GM18907 (cell line): ENCODE data around the gene MAPRE3.
"Not testable (repeated sequence)": the region's sequence is repeated elsewhere in the genome, so short reads cannot be mapped to it uniquely, and the experiment has no call there.

ENCODE experiments used
- ATAC-seq: cut with Tn5 transposase; IDR thresholded peaks from one replicate; pipeline ENCODE4 v1.9.1; 2021; ENCODE audit warnings: mild to moderate bottlenecking, moderate library complexity; ENCODE audit not compliant: unreplicated experiment

The MAPRE3 gene

DNA sequence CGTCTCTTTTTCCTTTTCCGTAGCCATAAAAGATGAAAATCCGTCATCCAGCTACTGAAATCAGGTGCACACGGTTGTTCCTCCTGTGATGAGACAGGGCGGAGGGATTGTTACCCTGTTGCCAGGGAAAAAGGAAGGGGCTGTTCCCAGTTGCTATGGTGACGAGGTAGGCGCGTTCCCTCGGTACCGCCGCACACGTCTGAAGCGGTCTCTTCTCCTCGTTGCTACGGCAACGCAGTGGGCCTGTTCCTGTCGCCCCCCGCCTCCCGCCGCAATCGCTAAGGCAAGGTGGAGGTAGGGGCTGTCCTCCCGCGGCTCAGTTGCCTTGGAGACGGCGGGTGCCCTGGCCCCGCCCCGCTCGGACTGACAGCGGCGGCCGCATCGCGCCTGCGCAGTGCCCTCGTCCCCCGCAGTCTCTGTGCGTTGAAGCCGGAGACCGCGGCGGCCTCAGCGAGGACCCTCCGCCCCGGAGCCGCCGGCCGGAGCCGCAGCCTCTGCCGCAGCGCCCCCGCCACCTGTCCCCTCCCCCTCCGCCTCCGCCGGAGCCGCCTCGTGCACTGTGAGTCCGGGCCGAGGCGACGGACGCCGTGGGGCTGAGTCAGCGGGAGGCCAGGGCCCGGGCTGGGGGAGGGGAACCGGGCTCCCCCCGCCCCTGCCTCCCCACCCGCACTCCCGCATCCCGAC is at the start of gene MAPRE3:
Gene MAPRE3, plus strand, starts transcription at position 394 of the 684 bp plus-strand sequence. CDS start 51,582 bp downstream, outside the sequence.
- ATAC-seq, result peak; percentile 76

DNA sequence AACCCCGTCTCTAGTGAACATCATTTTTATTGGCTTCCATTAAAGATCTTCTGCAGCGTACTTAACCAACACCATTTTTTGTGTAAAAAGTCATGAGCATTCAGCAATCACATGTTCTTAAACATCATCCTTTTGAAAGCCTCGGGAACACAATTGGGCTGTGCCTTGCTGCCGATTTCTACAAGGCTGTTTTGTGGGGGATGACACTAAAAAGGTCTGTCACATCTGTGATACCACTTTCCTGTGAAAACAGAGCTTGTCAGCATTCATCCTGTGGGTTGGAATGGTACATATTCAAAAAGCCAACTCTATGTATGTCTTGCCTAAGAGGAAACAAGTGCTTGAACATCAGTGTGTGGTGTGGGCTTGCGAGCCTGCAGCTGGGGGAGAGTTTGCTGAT is 49.1 kb upstream of the MAPRE3 start:
- no peak for ATAC-seq

DNA sequence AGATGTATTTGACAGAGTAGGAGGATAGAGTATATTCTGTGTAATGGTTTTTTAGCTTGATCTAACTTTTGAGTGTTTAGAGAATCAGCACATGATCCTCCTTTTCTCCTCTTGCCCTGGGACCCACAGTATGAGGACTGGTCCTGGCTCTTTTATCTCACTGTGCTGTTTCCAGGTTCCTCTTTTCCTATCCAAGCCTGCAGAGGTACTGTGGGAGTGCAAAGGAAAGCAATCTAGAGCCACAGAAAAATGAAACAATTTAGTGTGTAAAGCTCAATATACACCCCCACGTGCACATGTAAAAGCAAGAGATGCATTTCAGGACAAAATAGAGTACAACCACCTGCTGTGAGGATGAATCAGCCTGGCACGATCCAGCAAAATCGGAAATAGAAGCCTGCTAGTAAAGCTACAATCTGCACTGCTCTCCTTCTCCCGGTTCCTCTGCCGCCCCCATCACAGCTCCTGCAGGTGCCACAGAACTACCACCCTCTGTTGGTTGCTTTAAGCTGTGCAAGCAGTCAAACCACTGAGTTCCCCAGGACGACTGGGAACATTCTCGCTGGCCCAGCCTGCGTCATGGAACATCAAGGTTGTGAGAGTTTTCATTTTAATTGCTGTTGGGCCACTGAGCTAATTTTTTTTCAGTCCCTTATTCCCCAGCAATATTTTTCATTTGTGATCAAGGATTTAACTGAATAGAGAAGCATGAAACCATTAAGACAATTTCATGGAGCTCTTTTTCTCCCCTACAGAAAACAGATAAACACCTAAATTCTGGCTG is 47.8 kb upstream of the MAPRE3 start:
- ATAC-seq, result no peak

DNA sequence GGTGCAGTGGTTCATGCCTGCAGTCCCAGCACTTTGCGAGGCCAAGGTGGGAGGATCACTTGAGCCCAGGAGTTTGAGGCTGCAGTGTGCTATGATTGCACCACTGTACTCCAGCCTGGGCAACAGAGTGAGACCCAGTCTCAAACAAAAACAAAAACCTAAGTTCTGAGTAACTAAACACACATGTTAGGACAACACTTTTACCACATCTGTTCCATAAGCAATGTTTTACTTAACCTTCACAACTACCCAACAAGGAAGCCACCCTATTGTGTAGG is 47.3 kb upstream of the MAPRE3 start:
- not testable (repeated sequence) for ATAC-seq

DNA sequence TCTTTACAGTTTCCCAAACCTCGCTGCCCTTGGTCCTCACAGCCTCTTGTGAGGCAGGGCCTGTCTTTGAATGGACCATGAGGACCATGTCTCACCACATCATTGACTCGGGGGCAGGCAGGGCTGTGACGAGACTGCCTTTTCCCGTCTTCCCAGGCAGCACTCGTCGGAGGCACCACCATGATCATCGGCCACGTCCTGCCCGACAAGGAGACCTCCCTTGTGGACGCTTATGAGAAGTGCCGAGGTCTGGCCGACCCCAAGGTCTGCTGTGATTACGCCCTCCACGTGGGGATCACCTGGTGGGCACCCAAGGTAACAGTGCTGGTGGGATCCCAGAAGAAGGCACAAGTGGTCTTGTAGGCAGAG is 45.7 kb upstream of the MAPRE3 start:
- no peak for ATAC-seq

DNA sequence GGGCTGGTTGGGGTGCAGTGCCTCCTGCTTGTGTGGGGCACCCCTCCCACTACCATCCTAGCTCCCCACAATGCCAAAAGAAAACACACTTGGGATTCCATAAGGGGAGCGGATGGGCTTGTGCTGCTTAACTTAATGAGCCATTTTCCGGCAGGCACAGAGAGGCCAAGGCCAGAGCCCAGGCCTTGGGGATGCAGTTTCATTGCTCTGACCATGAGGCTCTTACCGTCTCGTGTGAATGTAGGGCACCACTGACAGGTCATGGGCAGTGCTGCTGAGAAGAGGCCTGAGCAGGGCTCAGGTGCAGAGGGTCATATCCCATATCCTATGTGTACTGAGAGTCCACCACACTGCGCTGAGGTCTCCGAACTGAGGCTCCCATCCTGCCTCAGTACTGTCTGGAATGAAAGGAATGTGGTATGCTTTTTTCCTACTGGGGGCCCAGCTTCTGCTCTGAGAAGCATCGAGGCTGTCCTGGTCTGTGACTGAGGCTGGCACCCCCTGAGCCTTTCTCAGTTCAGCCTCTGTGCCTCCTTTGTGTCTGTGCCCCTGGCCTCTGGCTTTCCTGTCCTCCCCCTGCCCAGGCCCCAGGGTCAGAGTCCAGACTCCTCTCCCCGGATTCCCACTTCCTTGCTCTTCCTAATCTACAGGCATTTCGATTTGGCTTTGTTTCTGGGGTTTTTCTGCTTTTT is 45.2 kb upstream of the MAPRE3 start:
- ATAC-seq, result no peak

DNA sequence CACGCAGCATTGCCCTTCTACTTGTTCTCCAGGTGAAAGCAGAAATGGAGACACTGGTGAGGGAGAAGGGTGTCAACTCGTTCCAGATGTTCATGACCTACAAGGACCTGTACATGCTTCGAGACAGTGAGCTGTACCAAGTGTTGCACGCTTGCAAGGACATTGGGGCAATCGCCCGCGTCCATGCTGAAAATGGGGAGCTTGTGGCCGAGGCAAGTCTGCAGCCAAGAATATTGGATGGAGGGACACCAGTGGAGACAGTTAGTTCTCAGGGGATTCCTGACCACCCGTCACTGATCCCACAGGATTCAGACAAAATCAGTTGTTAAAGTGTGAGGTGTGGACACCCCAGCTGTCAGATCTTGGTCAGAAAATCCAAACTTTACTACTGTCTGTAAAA is 43.2 kb upstream of the MAPRE3 start:
- no peak for ATAC-seq

DNA sequence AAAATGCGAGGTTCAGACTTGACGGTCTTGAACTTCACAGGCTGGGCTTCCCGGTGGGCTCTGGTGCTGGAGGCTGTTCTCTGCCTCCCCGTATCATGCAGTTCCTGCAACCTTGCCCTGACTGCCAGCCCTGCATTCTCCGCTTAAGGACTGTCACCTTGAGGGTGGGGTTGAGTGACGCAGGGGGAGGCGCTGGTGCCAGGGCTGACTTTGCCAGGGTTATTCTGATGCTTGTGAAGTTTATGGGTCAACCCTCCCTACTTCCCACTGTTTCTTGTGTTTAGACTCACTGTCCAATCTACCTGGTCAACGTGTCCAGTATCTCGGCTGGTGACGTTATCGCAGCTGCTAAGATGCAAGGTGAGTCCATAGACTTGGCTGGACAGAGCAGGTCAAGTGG is 37.5 kb upstream of the MAPRE3 start:
- no peak for ATAC-seq

DNA sequence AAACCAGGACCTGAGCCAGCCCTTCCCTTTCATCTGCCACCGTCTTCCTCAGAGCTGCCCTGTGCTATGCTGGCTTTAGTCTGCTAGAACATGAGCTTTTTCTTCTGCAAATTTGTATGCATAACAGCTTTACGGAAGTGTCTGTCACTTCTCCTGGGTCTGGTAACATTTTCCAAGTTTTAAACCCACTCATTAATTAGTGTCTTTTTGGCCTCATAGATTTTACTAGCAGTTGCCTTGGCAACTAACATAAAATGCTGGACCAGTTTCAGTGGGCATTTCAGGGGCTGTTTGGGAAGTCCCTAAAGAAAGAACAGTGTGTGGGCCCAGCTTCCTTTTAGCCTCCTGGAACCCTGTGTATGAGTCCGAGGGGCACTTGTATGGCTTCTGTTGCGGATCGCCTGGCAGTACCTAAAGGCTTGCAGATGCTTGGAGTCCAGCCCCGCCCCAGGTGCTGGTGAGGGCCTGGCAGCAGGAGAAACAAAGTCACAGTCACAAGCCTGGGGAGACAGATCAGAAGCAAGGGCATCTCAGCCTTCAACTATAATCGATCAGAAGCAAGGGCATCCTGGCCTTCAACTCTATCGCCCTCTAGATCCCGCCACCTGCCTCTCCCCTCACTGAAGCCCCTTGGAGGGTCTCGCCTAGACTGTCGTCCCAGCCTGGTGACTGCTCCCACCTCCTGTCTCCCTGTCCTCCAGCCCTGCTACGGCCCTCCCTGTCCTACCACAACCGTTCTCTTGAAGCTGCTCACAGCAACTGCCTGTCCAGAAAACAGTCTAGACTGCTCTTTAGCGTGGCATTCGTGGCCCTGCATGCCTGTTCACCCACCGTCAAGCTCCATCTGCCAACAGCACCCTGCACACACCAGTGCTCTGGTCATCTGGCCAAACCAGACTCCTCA is 36.8 kb upstream of the MAPRE3 start:
- no peak for ATAC-seq

DNA sequence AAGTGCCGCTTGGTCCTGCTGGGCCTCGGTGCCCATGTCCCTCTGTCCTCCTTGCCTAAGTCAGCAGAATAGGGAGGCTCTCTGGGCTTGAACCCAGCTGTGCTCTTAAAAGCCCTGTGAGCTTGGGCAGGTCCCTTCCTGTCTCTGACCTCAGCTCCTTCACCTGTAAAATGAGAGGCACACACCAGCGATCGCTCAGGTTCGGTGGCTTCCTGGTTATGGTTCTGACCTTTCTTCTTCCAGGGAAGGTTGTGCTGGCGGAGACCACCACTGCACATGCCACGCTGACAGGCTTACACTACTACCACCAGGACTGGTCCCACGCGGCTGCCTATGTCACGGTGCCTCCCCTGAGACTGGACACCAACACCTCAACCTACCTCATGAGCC is 36.1 kb upstream of the MAPRE3 start:
- no peak for ATAC-seq

DNA sequence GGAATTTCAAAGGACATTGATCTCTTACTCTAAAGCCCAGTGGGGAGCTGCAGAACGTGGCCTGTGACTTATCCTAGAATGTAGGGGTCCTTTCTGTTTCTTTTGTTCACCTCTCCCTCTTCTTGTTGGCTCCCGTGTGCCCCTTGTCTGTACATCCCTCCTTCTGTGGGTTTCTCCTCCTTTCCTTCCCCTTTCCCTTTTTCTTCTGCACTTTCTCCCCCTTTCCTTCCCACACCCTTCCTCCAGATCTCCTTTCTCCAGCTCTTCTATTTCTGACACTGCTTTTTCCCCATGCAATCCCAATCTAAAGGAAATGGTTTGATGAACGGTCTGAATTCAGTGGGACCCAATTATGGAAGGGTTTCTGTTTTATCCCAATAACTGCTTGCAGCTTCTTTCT is 35.5 kb upstream of the MAPRE3 start:
- ATAC-seq, result no peak

DNA sequence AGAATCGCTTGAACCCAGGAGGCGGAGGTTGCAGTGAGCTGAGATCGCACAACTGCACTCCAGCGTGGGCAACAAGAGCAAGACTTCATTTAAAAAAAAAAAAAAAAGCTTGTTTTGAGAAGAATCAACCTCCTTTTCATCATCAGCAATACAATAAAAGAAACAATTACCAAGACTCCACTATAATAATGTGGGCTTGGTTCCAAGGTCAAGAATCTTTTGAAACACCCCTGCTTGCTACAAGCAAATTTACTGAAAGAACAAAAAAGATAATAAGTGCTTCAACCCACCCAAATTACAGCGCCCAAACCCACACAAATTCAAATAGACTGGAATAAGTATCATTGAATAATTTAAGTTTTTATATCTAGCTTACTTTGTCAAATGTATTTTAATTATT is 33.6 kb upstream of the MAPRE3 start:
- ATAC-seq, result no peak

DNA sequence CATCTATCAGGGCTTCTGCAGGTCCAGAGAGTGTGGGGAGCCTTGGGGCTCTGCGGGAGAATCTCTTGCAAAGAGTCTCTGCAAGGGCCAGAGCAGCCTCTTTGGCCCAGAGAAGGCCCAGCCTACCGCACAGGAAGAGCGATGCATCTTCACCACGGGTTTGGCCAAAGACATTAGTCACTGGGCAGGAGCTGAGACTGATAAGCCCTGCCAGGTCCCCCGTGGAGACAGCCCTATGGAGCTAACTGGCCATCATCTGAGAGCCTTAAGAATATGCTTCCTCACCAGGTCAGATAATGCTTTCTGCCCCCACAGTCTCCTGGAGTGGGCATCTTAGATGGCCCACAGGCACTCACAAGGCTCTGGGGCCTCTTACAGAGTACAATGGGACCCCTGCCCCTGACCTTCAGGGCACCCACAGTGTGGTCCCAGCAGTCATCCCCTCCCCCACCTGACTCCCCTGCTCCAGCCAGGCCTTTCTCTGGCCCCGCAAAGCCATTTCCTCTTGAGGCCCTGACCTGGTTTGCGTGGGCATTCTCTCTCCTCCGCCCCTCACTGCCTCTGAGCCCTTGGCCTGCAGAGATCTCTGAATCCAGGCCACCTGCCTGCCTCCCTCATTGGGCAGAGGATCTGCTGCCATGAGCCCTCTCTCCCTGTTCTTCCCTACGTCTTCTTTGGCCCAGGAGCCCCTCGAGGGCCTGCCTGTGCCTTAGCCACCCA is 31.9 kb upstream of the MAPRE3 start:
- no peak for ATAC-seq

DNA sequence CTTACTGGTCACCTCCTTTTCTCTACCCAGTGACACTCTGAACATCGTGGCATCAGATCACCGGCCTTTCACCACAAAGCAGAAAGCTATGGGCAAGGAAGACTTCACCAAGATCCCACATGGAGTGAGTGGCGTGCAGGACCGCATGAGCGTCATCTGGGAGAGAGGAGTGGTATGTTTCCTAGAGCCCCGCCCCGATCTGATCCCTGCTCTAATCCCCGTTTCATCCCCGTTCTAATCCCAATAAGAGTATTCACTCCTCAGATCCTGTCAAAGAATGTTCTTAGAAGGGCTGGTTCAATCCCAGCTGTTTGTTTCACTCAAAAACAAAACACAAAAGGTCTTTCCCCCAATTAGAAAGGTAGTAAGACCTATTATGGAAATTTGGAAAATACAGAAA is 30.4 kb upstream of the MAPRE3 start:
- no peak for ATAC-seq

DNA sequence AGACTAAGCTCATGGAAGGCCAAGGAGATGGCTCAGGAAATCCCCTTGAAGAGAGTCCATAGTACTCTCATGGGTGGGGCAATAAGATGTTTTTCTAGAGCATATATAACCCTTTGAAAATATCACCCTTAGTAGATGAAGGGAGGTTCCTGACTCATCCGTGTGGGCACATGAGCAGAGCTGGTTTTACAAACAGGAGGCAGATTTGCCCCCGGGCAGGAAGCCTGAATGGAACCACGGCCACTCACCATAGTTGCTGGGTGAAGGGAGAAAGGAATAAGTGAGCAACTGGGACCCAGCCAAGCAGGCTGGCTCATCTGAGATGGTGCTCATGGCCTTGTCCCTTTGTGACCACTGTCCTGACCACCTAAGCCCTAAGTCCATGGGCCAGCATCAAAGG is 29.0 kb upstream of the MAPRE3 start:
- no peak for ATAC-seq

DNA sequence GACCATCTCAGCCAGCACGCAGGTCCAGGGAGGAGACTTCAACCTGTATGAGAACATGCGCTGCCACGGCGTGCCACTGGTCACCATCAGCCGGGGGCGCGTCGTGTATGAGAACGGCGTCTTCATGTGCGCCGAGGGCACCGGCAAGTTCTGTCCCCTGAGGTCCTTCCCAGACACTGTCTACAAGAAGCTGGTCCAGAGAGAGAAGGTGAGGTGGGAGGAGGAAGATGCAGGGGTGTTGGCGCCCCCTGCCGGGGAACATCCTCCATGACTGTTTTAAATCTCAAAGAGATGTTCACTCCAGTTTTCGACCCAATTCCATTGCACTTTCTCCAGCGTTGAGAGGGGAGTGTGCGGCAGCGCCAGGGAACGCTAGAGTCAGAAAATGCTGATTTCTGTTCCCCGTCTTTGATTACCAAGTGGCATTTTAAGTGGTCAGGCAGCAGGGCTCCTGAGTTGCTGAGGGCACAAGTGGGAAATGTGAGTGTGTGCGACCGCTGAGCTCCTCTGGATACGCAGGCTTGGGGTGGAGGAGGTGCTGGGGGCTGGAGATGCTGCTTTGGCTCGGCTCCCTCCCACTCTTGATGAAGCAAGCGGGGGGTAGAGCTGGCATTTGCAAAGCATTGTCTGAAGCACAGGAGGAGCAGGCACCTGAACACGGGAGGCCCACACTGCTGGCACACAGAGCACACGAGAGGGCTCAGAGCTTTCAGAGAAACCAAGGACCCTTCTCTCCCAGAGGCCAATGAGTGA is 27.7 kb upstream of the MAPRE3 start:
- ATAC-seq, result no peak

DNA sequence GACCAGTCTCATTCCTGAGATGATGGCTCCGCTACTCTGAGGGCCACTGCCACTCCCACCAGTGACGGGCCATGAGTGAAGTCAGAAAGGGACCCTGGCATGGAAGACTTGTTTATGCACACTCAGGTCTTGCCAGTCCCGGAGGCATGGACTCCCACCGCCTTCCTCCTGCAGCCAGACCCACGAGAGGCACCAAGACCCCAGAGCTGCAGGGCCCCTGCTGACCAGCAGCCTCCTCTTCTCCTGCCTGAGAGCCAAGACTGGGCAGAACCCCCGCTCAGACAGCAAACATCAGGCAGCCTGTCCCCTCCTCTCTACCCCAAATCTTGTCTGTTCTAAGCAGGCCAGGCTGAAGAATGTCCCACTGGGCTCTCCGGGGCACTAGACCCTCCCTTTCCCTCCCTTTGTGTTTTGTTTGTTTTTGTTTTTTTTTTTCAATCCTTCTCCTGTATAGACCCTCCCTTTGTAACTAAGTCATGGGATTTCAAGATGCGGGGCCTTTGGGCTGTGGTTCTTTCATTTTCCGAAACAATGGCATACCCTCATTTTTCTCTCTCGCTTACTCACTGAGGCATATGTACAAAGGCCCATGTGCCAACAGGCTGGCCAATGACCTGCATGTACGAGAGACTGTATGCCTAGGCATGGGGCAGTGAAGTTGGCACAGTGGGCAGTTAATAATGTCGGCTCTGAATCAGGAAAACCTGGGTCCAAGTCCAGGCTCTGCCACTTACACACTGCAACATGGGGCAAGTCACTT is 24.3 kb upstream of the MAPRE3 start:
- no peak for ATAC-seq

DNA sequence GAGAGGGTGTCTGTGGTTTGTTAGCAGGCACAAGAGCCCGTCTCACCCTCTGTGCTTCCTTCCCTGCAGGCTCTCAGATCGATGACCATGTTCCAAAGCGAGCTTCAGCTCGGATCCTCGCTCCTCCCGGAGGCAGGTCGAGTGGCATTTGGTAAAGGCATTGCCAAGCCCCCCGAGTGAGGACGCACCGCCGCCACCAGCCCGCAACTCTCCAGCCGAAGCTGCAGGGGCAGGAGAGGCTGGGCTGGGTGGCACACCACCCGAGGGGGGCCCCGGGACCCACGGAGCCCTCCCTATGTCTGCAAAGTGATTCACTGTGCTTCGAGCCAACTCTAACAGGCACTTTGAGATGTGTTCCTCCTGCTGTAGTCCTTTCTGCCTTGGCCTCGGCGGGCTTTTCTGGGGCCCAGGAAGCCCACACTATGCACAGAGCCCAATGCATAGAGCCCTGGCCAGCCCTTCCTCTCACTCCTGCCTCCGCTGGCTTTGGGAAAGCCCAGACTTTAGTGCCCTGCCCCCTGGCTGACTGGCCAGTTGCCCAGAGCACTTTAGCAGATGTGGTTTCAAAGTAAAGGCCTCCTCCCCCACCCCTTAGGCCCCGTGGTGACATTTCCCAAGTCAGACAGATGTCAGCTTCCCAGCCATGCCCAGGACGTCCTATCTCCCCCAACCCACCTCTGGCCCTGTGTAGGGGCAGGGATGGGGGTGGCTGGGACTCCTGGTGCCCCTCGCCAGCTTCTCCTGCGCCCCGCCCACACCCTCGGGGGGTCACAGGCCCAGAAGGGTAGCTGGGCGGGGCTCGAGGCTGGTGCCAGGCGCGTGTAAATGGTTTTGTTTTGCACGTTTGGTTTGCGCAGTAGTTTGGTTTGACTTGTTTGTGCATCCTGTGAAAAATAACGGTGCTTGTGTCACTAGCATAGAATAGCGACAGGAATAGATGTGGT is 23.3 kb upstream of the MAPRE3 start:
- no peak for ATAC-seq
